Germinal center (tissue), 1 donor: Measurements from ENCODE around the gene NT5E.

Source experiments
- DNase-seq: peaks from one replicate; pipeline ENCODE4 v3.0.0; 2012; ENCODE audit warnings: mixed read lengths, low spot score

Gene NT5E

GRCh38 chr6:85460154-85460920, 10.5 kb downstream of the NT5E start:
- no peak for DNase-seq

- DNase-seq: no peak
These were observed 11.3 kb downstream of the NT5E start for GRCh38 chr6:85460921-85461797.

- DNase-seq: no peak
These were observed 11.9 kb downstream of the NT5E start for GRCh38 chr6:85461798-85462170.

- no peak for DNase-seq
These were observed 12.8 kb downstream of the NT5E start for GRCh38 chr6:85462673-85463072.

GRCh38 chr6:85463621-85464259, 13.9 kb downstream of the NT5E start:
- no peak for DNase-seq

GRCh38 chr6:85464260-85464644, 14.4 kb downstream of the NT5E start:
- no peak for DNase-seq

- no peak for DNase-seq
These were observed 14.9 kb downstream of the NT5E start for GRCh38 chr6:85464722-85465150.

- DNase-seq: no peak
These were observed 15.9 kb downstream of the NT5E start for GRCh38 chr6:85465762-85466161.

GRCh38 chr6:85468326-85468725, 18.4 kb downstream of the NT5E start:
- DNase-seq: no peak

GRCh38 chr6:85469276-85470022, 19.6 kb downstream of the NT5E start:
- DNase-seq: no peak

- no peak for DNase-seq
These were observed 20.1 kb downstream of the NT5E start for GRCh38 chr6:85470023-85470410.

GRCh38 chr6:85472744-85473143, 22.9 kb downstream of the NT5E start:
- DNase-seq: no peak

GRCh38 chr6:85473748-85474147, 23.9 kb downstream of the NT5E start:
- DNase-seq: no peak

- DNase-seq: no peak
These were observed 26.6 kb downstream of the NT5E start for GRCh38 chr6:85476532-85476931.

- DNase-seq: no peak
These were observed 29.3 kb downstream of the NT5E start for GRCh38 chr6:85479208-85479607.

GRCh38 chr6:85482206-85482904, 32.5 kb downstream of the NT5E start:
- DNase-seq: no peak

GRCh38 chr6:85482905-85483700, 33.2 kb downstream of the NT5E start:
- peak; percentile 55 for DNase-seq

- DNase-seq: no peak
These were observed 34.0 kb downstream of the NT5E start for GRCh38 chr6:85483846-85484245.

- no peak for DNase-seq
These were observed 35.1 kb downstream of the NT5E start for GRCh38 chr6:85484948-85485347.

- no peak for DNase-seq
These were observed 40.8 kb downstream of the NT5E start for GRCh38 chr6:85490516-85491248.
